H1 (cell line): ENCODE measurements around the gene OST4. TPM values are rescaled to one million over a fixed set of nuclear protein-coding genes. Genes with fewer than 3 reads are reported as not detected.

ENCODE experiments used
- CTCF ChIA-PET: fragments of 300-600 bp; sonication (Branson Sonifier 250); formaldehyde crosslinking; loops from one replicate; lab custom pipeline; 2021; ENCODE audit not compliant: partially characterized antibody; lab: Charles Lee
- POLR2A ChIA-PET: fragments of 300-600 bp; sonication (Branson Sonifier 250); formaldehyde crosslinking; loops from one replicate; lab custom pipeline; 2021; ENCODE audit warnings: inconsistent platforms; ENCODE audit not compliant: partially characterized antibody; lab: Charles Lee
- DNase-seq, 2 experiments: peaks; one replicate each; pipeline versions ENCODE4 v3.0.0 to v3.0.0-alpha.2; 2010 to 2022; ENCODE audit warnings: low spot score in 2 of 2, low read depth in 1 of 2, mixed read lengths in 1 of 2
- FAIRE-seq: peaks from 2 replicates; lab custom pipeline; 2011; peaks lifted over from hg19 to GRCh38; lab: Jason Lieb, UNC
- H2AFZ ChIP-seq: 2 replicates; pipeline ENCODE4 v1.8.1; 2012; ENCODE audit warnings: low read length, inconsistent platforms
- H2AK5ac ChIP-seq: 2 replicates; pipeline ENCODE4 v1.6.1; 2013; ENCODE audit warnings: low read depth, low read length
- H2BK120ac ChIP-seq: replicated peaks from 2 replicates; pipeline ENCODE3; 2013; ENCODE audit warnings: low read depth, low read length, inconsistent platforms
- H2BK12ac ChIP-seq: 2 replicates; pipeline ENCODE4 v1.6.1; 2013; ENCODE audit warnings: low read depth, low read length
- H2BK15ac ChIP-seq: 2 replicates; pipeline ENCODE4 v1.6.1; 2013; ENCODE audit warnings: low read length
- H2BK20ac ChIP-seq: 2 replicates; pipeline ENCODE4 v1.6.1; 2013; ENCODE audit warnings: low read length
- H2BK5ac ChIP-seq: 2 replicates; pipeline ENCODE4 v1.6.1; 2013; ENCODE audit warnings: low read depth, low read length
- H3K14ac ChIP-seq: 2 replicates; pipeline ENCODE4 v1.6.1; 2013; ENCODE audit warnings: inconsistent platforms; ENCODE audit not compliant: insufficient read length
- H3K18ac ChIP-seq: 2 replicates; pipeline ENCODE4 v1.6.1; 2013; ENCODE audit warnings: low read length; ENCODE audit errors: extremely low read depth
- H3K23ac ChIP-seq: 2 replicates; pipeline ENCODE4 v1.6.1; 2013; ENCODE audit warnings: inconsistent platforms; ENCODE audit not compliant: insufficient read length
- H3K23me2 ChIP-seq: 2 replicates; pipeline ENCODE4 v1.6.1; 2013; ENCODE audit warnings: low read depth, low read length
- H3K27ac ChIP-seq: 2 replicates; pipeline ENCODE4 v1.6.1; 2011; ENCODE audit warnings: low read depth, low read length, inconsistent platforms
- H3K27me3 ChIP-seq, 4 experiments: replicated peaks in 1 of 4; 1 replicate in 1 of 4; 2 replicates in 3 of 4; pipeline versions ENCODE4 v1.6.1 to v1.8.1; 2011 to 2013; ENCODE audit warnings: low read length in 3 of 4, mild to moderate bottlenecking in 3 of 4, inconsistent platforms in 2 of 4, mixed read lengths in 2 of 4, moderate library complexity in 1 of 4; ENCODE audit not compliant: control insufficient read depth in 3 of 4, insufficient read depth in 3 of 4; ENCODE audit errors: extremely low read depth in 1 of 4
- H3K36me3 ChIP-seq, 4 experiments: 2 replicates each; pipeline versions ENCODE4 v1.6.1 to v1.8.1; 2011 to 2013; ENCODE audit warnings: mild to moderate bottlenecking in 4 of 4, low read length in 3 of 4, moderate library complexity in 2 of 4, control low read depth in 1 of 4, inconsistent platforms in 1 of 4; ENCODE audit not compliant: insufficient read depth in 4 of 4, control insufficient read depth in 2 of 4
- H3K4ac ChIP-seq: replicated peaks from 2 replicates; pipeline ENCODE3; 2013; ENCODE audit warnings: low read length, low read depth, mixed read lengths, inconsistent platforms; ENCODE audit not compliant: insufficient read length
- H3K4me1 ChIP-seq, 4 experiments: replicated peaks in 1 of 4; 1 replicate in 1 of 4; 2 replicates in 3 of 4; pipeline versions ENCODE4 v1.6.1 to v1.8.1; 2011 to 2013; ENCODE audit warnings: low read length in 3 of 4, inconsistent platforms in 2 of 4, mixed read lengths in 1 of 4; ENCODE audit not compliant: insufficient read depth in 4 of 4, control insufficient read depth in 3 of 4
- H3K4me2 ChIP-seq, 2 experiments: 2 replicates each; pipeline versions ENCODE4 v1.6.1 to v1.8.1; 2011 to 2013; ENCODE audit warnings: low read depth in 2 of 2, low read length in 2 of 2, control low read depth in 1 of 2, inconsistent platforms in 1 of 2, mild to moderate bottlenecking in 1 of 2; ENCODE audit not compliant: insufficient read depth in 1 of 2
- H3K4me3 ChIP-seq, 4 experiments: fragments of 200-600, 300-600 bp in 1 of 4; sonication (generic), shearing (Covaris generic), sonication (Bioruptor Twin) in 1 of 4; 2 replicates each; pipeline versions ENCODE4 v1.5.1 to v1.8.1; 2011 to 2016; ENCODE audit warnings: low read length in 4 of 4, low read depth in 3 of 4, control low read depth in 2 of 4, inconsistent platforms in 2 of 4, mild to moderate bottlenecking in 2 of 4, mixed read lengths in 1 of 4, moderate library complexity in 1 of 4; ENCODE audit not compliant: insufficient read depth in 2 of 4; ENCODE audit errors: extremely low read depth in 1 of 4
- H3K56ac ChIP-seq: replicated peaks from 2 replicates; pipeline ENCODE3; 2013; ENCODE audit warnings: low read depth, mild to moderate bottlenecking, mixed read lengths, low read length, inconsistent platforms; ENCODE audit not compliant: insufficient read length
- H3K79me1 ChIP-seq: 2 replicates; pipeline ENCODE4 v1.6.1; 2013; ENCODE audit warnings: low read depth, low read length, control low read depth
- H3K79me2 ChIP-seq, 2 experiments: 2 replicates each; pipeline versions ENCODE4 v1.6.1 to v1.8.1; 2012 to 2013; ENCODE audit warnings: low read length in 2 of 2, mild to moderate bottlenecking in 2 of 2, inconsistent platforms in 1 of 2; ENCODE audit not compliant: insufficient read depth in 2 of 2, control insufficient read depth in 1 of 2
- H3K9ac ChIP-seq, 4 experiments: replicated peaks in 1 of 4; 1 replicate in 1 of 4; 2 replicates in 3 of 4; pipeline versions ENCODE4 v1.6.1 to v1.8.1; 2011 to 2013; ENCODE audit warnings: low read depth in 3 of 4, low read length in 3 of 4, control low read depth in 2 of 4, mild to moderate bottlenecking in 2 of 4, moderate library complexity in 2 of 4, inconsistent platforms in 1 of 4; ENCODE audit errors: extremely low read depth in 1 of 4
- H3K9me3 ChIP-seq, 2 experiments: 2 replicates each; pipeline versions ENCODE4 v1.6.1 to v1.8.1; 2012 to 2013; ENCODE audit warnings: mild to moderate bottlenecking in 2 of 2, moderate library complexity in 2 of 2, control low read depth in 1 of 2, inconsistent platforms in 1 of 2, low read depth in 1 of 2, low read length in 1 of 2, mixed read lengths in 1 of 2; ENCODE audit not compliant: insufficient read depth in 2 of 2
- H4K20me1 ChIP-seq, 2 experiments: replicated peaks in 1 of 2; 2 replicates each; pipeline versions ENCODE3 to v1.8.1; 2011 to 2013; ENCODE audit warnings: inconsistent platforms in 2 of 2, low read length in 2 of 2, mild to moderate bottlenecking in 1 of 2; ENCODE audit not compliant: insufficient read depth in 2 of 2, control insufficient read depth in 1 of 2
- H4K5ac ChIP-seq: 2 replicates; pipeline ENCODE4 v1.6.1; 2013; ENCODE audit warnings: low read length, low read depth, mixed read lengths, inconsistent platforms; ENCODE audit not compliant: insufficient read length
- H4K8ac ChIP-seq: 2 replicates; pipeline ENCODE4 v1.8.0; 2013; ENCODE audit warnings: mild to moderate bottlenecking, moderate library complexity, low read length, inconsistent platforms; ENCODE audit not compliant: insufficient read depth; ENCODE audit errors: extremely low read depth
- H4K91ac ChIP-seq: replicated peaks from 2 replicates; pipeline ENCODE3; 2013; ENCODE audit warnings: low read length, mixed read lengths, inconsistent platforms; ENCODE audit not compliant: insufficient read length
- CREB1 ChIP-seq: IDR thresholded peaks from 2 replicates; pipeline ENCODE4 v1.6.1; 2012; ENCODE audit warnings: inconsistent platforms
- KDM1A ChIP-seq: fragments of 200-600, 300-600 bp; sonication (generic); IDR thresholded peaks from 2 replicates; pipeline ENCODE4 v1.7.1; 2016; ENCODE audit warnings: mild to moderate bottlenecking, low read length, borderline replicate concordance
- KDM4A ChIP-seq: IDR thresholded peaks from one replicate; pipeline ENCODE4 v1.7.1; 2012; ENCODE audit warnings: low read depth, mild to moderate bottlenecking, moderate library complexity, low read length, inconsistent platforms; ENCODE audit not compliant: severe bottlenecking
- PHF8 ChIP-seq: fragments of 200-600 bp; sonication (generic); conservative IDR thresholded peaks from 2 replicates; pipeline ENCODE4 v1.7.1; 2012; ENCODE audit warnings: low read depth, mild to moderate bottlenecking, inconsistent platforms, low read length, moderate library complexity
- WGBS, 2 experiments: shearing (Covaris generic) in 1 of 2; methylation state at CpG; one replicate each; pipeline versions ENCODE4 v1.1.6 to v1.1.7; 2013 to 2015; ENCODE audit warnings: low lambda C conversion rate in 2 of 2, mixed read lengths in 2 of 2, inconsistent platforms in 1 of 2, low coverage in 1 of 2, missing lambda C conversion rate in 1 of 2; ENCODE audit not compliant: insufficient replicate concordance in 2 of 2, insufficient coverage in 1 of 2, insufficient read length in 1 of 2; ENCODE audit errors: extremely low coverage in 1 of 2, missing lambda C conversion rate in 1 of 2; 5-methylcytosine and 5-hydroxymethylcytosine counted together
- polyA plus RNA-seq, 7 experiments: library from polyadenylated mRNA; depleted of rRNA in 3 of 7; stranded (reverse) in 5 of 7; unstranded in 2 of 7; fragments of >200 nt in 5 of 7; fragments of 200-250 nt in 2 of 7; gene quantifications; 1 replicate in 5 of 7; 2 replicates in 1 of 7; 4 replicates in 1 of 7; pipeline versions ENCODE4 v1.2.1 to v1.2.3, GENCODE V29; 2011 to 2013; ENCODE audit warnings: missing spikeins in 2 of 7, mixed read lengths in 2 of 7
- total RNA-seq: library from RNA; stranded (reverse); fragmentation: NEBNext Ultra II Directional; extraction: Animal tissue kit (Norgen Biotek cat#: 25700); gene quantifications from 2 replicates; pipeline ENCODE4 v1.2.1, GENCODE V29; 2021

Gene OST4
- total and polyA plus RNA-seq, 2 of the 8 experiments (the other 6 are each of a cell fraction or from before 2014, with no cell fraction given) = 225 to 865 TPM

DNA sequence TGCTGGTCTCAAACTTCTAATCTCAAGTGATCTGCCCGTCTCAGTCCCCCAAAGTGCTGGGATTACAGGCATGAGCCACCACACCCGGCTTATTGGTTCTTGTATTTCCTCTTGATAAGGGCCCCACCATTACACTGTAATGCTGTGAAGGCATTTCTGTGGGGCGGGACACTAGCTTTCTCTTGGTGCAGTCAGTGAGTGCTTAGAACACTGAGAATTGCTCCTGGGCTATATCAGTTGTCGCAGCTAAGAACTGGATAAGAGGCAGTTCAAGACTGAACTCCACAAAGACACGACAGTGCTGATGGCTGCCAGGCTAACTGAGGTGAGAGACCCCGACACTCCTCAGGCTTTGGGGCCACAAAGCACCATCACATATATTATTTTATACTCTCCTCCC is 17.2 kb upstream of the OST4 start:
- TF ChIP-seq KDM1A (no peak), PHF8 (no peak), CREB1 (no peak), KDM4A (no peak)
- Histone ChIP-seq H2BK15ac (no peak overlapping the region), H3K4me1 (peaks cover 4 to 19% (median 4%) of the 10 kb centered on the region in 4 experiments; a peak in 5 of 7 replicates), H3K14ac (no peak overlapping the region), H3K27ac (no peak overlapping the region), H3K79me2 (no peaks in the 10 kb centered on the region), H3K4me3 (no peak overlapping the region), H4K5ac (no peak overlapping the region), H3K9me3 (no peaks in the 10 kb centered on the region), H3K18ac (no peak overlapping the region), H3K4me2 (no peak overlapping the region), H4K20me1 (peaks cover 1 to 6% of the 10 kb centered on the region in 2 experiments), H3K9ac (no peak overlapping the region), H4K91ac (no peak overlapping the region), H3K4ac (no peak overlapping the region), H3K36me3 (no peaks in the 10 kb centered on the region), H3K23me2 (peaks cover 10% of the 10 kb centered on the region; the same call in 1 of the 2 replicates), H2BK5ac (no peak overlapping the region), H4K8ac (no peak overlapping the region), H2BK12ac (no peak overlapping the region), H2BK20ac (no peak overlapping the region), H3K79me1 (no peaks in the 10 kb centered on the region), H2BK120ac (no peak overlapping the region), H2AK5ac (no peak overlapping the region), H3K23ac (no peak overlapping the region), H3K56ac (no peak overlapping the region), H3K27me3 (peaks cover 0 to 9% (median 4%) of the 10 kb centered on the region in 4 experiments; a peak in 2 of 7 replicates), H2AFZ (no peak overlapping the region)
- FAIRE-seq = no peak
- CTCF ChIA-PET = interaction anchor here (1.1 to 16.5 kb wide), 8 partner anchors 8 to 103 kb away, joined by 3 to 160 read pairs (median 6); partner anchors contain the start of genes ABHD1, AGBL5 and PREB
- POLR2A ChIA-PET = interaction anchor here (1.1 kb wide), 1 partner anchor 16 kb away, joined by 3 read pairs; no protein-coding TSS in a partner anchor
- DNase-seq = no peak
- WGBS, 2 experiments = 90% methylated on average over 6 of the region's 6 CpGs; no CpG with 5 or more reads in 1 of the 2 experiments
